Measurements from ENCODE around the gene C21orf58. TPM values are rescaled to one million over a fixed set of nuclear protein-coding genes. Genes with fewer than 3 reads are reported as not detected.

Gene C21orf58
- total RNA-seq, 4 donors from 2014 or later: 4.6 to 20.6 (median 11.4) TPM

- H3K27ac ChIP-seq: no peak overlapping the region
- peaks cover 0 to 29% (median 0%) of the 10 kb centered on the region in 3 donors for H3K36me3 ChIP-seq
- H3K4me3 ChIP-seq: no peak overlapping the region
- TF ChIP-seq CTCF (IDR thresholded peaks at IDR 0.05) (no peak), POLR2A (IDR thresholded peaks at IDR 0.05) (no peak)
- no peak for DNase-seq
- H3K27me3 ChIP-seq: no peaks in the 10 kb centered on the region
- H3K4me1 ChIP-seq: peaks cover 0 to 16% (median 4%) of the 10 kb centered on the region in 4 donors
- no peaks in the 10 kb centered on the region for H3K9me3 ChIP-seq
Measured at GRCh38 chr21:46327711-46328110, 4.0 kb upstream of the C21orf58 start.

DNA sequence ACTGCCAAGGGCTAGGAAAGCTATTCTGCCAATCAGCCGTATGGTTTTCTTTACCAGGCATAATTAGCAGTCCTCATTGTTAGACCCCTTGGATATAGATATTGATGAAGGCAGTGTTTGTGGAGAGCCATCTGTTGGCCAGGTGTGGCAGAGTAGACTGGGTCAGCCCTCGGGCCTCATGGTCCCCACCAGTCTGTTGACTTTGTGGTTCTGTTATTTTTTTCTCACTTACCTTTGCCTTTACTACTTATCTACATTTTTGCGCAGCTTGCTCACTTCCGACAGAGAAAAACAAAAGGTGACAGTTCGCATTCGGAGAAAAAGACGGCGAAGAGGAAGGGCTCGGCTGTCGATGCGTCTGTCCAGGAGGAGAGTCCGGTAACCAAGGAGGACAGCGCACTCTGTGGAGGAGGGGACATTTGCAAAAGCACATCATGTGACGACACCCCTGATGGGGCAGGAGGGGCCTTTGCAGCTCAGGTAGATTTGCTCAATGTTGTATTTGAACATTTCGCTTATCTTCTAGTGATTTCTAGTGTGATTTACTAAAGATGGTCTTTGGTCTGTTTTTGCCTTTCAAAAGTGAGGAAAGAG is 2.5 kb upstream of the C21orf58 start:
- TF ChIP-seq CTCF (IDR thresholded peaks at IDR 0.05) (no peak), POLR2A (IDR thresholded peaks at IDR 0.05) (no peak)
- Histone ChIP-seq H3K4me3 (no peak overlapping the region), H3K4me1 (peaks cover 0 to 25% (median 7%) of the 10 kb centered on the region in 4 donors), H3K27ac (no peak overlapping the region), H3K36me3 (peaks cover 0 to 24% (median 0%) of the 10 kb centered on the region in 3 donors), H3K27me3 (no peaks in the 10 kb centered on the region), H3K9me3 (no peaks in the 10 kb centered on the region)
- no peak for DNase-seq

DNA sequence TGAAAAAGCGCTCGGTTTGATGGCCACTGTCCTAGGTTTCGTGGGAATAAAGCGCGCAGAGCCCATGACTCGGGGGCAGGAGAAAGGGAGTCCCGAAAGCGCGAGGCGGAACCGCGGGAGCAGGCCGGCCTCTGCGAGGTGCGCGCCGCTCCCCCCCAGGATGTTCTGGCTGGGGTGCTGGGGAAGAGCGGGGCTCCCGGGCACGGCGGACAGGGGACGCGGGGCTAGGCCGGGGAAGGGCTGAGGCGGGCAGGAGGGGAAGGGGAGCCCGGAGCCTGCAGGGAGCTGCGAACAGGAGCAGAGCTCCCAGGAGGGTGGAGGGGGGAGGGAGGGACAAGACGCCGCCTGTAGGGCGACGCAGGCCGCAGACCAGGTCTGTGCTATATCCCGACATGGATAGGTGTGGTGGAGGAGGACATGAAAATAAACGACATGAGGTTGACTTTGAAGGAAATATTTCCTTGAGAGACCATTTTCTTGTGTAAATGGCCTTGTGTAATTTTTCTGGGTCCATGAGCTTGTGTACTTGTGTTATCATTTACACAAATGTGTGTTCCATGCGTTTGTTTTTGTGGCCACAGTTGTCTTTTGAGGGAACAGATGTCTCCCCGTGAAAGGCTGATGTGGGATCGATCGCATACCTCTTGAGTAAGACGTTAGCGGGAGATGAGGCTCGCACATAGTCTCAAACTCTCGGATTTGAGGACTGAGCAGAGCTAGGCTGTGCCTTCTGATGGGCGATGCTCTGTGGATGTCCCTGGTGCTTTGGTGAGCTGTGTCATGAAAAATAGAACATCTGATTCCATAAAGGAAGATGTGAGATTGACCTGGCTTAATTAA is 1.6 kb upstream of the C21orf58 start:
- DNase-seq: peak in 2 of 3 donors; percentile 32 to 56
- Histone ChIP-seq H3K36me3 (peaks cover 0 to 24% (median 0%) of the 10 kb centered on the region in 3 donors), H3K27me3 (no peaks in the 10 kb centered on the region), H3K9me3 (no peaks in the 10 kb centered on the region), H3K27ac (peak overlapping the region; percentile 96 to 99 (median 98)), H3K4me3 (peak overlapping the region; percentile 80 to 92 (median 86)), H3K4me1 (peaks cover 0 to 25% (median 7%) of the 10 kb centered on the region in 4 donors)
- TF ChIP-seq POLR2A (IDR thresholded peaks at IDR 0.05): no peak
- peak in 3 of 6 experiments; percentile 11 to 40 (median 24) for TF ChIP-seq CTCF (IDR thresholded peaks at IDR 0.05)

DNA sequence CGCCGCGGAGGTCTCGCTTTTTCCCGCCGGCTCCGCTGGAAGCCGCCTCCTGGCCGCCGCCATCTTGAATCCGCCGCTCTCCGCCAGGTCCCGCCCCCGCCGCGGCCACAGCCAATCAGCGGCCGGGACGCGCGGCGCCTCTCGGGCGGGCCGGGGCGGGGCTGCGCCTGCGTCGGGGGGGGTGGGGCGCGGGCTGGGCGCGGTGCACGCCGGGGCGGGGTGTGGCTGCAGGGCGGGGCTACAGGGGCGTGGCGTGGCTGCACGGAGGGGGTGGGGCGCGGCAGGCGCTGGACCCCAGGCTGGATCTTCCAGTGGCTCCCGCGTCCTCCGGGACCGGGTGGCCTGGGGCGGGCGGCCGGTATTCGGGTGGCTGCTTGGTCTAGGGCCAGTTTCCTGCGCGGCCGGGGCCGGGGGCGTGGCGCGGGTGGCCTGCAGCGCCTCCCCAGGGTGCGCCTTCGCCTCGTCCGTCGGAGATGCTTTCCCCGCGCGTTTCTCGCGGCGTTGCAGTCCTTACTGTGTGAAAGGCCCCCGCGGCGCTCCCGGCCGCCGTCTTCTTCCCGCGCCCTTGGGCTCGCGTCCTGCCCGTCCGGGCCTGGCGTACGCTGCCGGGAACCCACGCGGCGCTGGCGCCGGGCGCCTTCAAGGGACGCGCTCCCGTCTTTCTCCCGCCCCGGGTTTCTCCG is 861 bp upstream of the C21orf58 start:
- H3K4me1 ChIP-seq: peaks cover 0 to 25% (median 7%) of the 10 kb centered on the region in 4 donors

More for the DNA sequence above, 861 bp upstream of the C21orf58 start:
- Histone ChIP-seq H3K36me3 (peaks cover 0 to 16% (median 0%) of the 10 kb centered on the region in 3 donors), H3K27me3 (no peaks in the 10 kb centered on the region), H3K27ac (peak overlapping the region; percentile 96 to 99 (median 98)), H3K4me3 (peak overlapping the region; percentile 80 to 92 (median 86)), H3K9me3 (no peaks in the 10 kb centered on the region)
- TF ChIP-seq CTCF (IDR thresholded peaks at IDR 0.05): peak in 3 of 6 experiments; percentile 2 to 27 (median 17)
- TF ChIP-seq POLR2A (IDR thresholded peaks at IDR 0.05): peak; percentile 16 to 43
- DNase-seq: peak; percentile 84 to 95 (median 93)
